Measurements from ENCODE around the gene PDE4A. TPM values are rescaled to one million over a fixed set of nuclear protein-coding genes. Genes with fewer than 3 reads are reported as not detected.

The PDE4A gene
- polyA plus RNA-seq, 2 of the 4 experiments (the other 2 are of a cell fraction), result 1.2 to 3.7 TPM

GRCh38 chr19:10378124-10378523, 42.2 kb upstream of the PDE4A start:
- FAIRE-seq, result no peak
- ChIA-PET CTCF (interaction anchor here (0.6 to 6.1 kb wide), 5 partner anchors 11 to 118 kb away, joined by 3 to 31 read pairs (median 7); no protein-coding TSS in a partner anchor), POLR2A (no interaction called here)
- Histone ChIP-seq H3K4me1 (peaks cover 9% of the 10 kb centered on the region; the same call in 1 of the 3 replicates), H3K4me2 (no peak overlapping the region), H3K27ac (no peak overlapping the region), H3K4me3 (no peak overlapping the region), H3K9me3 (no peaks in the 10 kb centered on the region)
- no peak for TF ChIP-seq BCL3 (IDR thresholded peaks at IDR 0.05)
- no peak for TF ChIP-seq REST (IDR thresholded peaks at IDR 0.05)
- no peak for TF ChIP-seq NFE2L2 (conservative IDR thresholded peaks at IDR 0.05; ENCODE audit: low read length)
- no peak for TF ChIP-seq RARB (CRISPR knock-in tag; IDR thresholded peaks at IDR 0.05)
- no peak for TF ChIP-seq PBX3 (IDR thresholded peaks at IDR 0.05)
- TF ChIP-seq FOSB (CRISPR knock-in tag; IDR thresholded peaks at IDR 0.05), result no peak
- 94% methylated on average over 5 of the region's 8 CpGs for WGBS (ENCODE audit: missing lambda C conversion rate)
- DNase-seq (ENCODE audit: low read depth in 1 of 2, low spot score in 1 of 2), result no peak
- no peak for ATAC-seq

- TF ChIP-seq POLR2AphosphoS2 (conservative IDR thresholded peaks at IDR 0.05; ENCODE audit: low read length) (no peak), HOXA7 (CRISPR knock-in tag; IDR thresholded peaks at IDR 0.05) (no peak), HEYL (CRISPR knock-in tag; IDR thresholded peaks at IDR 0.05) (no peak), PHF8 (IDR thresholded peaks at IDR 0.05; ENCODE audit: borderline replicate concordance, low read depth) (peak; percentile 58; the same call in 1 of the 2 replicates), KDM1A (IDR thresholded peaks at IDR 0.05; ENCODE audit: low read depth) (0 out of 2 replicates have a peak, but pooled peaks have one; percentile 24)
- Histone ChIP-seq H3K4me2 (peak overlapping the region; percentile 75), H3K4me1 (peaks cover 9% of the 10 kb centered on the region; the same call in 1 of the 3 replicates), H3K4me3 (peak overlapping the region; percentile 91), H3K27ac (peak overlapping the region; percentile 92 to 97), H3K9me3 (no peaks in the 10 kb centered on the region)
- 2% methylated on average over 10 of the region's 10 CpGs for WGBS (ENCODE audit: missing lambda C conversion rate)
- DNase-seq (ENCODE audit: low read depth in 1 of 2, low spot score in 1 of 2) (no peak), FAIRE-seq (no peak), ATAC-seq (peak; percentile 17 to 21; a peak in 4 of 6 replicates)
- POLR2A ChIA-PET, result interaction anchor here (0.6 to 1.8 kb wide), 9 partner anchors 9 to 121 kb away, joined by 3 to 12 read pairs (median 4); partner anchors contain the start of genes ICAM1, ICAM5 and RAVER1
- CTCF ChIA-PET, result interaction anchor here (0.9 to 6.1 kb wide), 7 partner anchors 9 to 337 kb away, joined by 3 to 31 read pairs (median 20); partner anchors contain the start of genes DNM2, ICAM1 and ICAM4
Measured at GRCh38 chr19:10379880-10380312, 40.4 kb upstream of the PDE4A start.

DNA sequence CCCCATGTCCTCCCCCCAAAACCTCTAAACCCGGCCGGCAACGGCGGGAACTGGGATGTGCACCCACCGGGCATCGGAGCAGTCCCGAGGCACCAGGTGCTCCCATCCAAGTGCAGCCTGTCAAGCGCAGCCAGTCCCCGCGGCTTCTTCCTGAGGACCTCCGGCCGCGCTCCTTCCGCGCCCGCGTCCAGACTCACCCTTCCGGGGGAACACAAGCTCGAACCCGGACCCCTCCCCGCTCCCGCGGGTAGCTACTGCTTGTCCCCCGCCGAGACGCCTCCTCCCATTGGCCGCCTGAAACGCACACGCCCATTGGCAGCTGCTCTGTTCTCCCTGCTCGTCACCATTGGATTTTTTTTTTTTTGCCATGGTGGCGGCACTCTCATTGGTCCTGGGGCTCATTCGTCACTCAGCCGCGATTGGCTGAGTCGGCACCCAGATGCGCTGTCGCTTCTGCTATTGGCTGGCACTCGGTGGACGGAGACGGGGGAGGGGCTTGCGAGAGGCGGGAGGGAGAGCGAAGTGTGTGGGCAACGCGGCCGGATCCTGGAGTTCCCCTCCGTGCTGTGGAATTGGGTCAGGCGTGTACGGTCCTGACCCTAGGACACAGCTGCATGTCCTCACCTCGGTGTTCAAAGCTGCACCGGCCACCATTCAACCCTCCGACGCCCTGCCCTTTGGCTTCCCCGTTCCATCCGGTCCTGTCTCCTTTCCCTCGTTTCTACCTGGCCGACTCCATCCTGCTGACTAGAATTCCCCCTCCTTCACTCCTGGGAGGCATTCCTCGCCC, 39.8 kb upstream of the PDE4A start, which contains the start of gene TYK2:
TSS of gene TYK2 (minus strand) at position 260 of the 790 bp plus-strand sequence. CDS start 2,166 bp downstream, outside the sequence.
- POLR2A ChIA-PET, result interaction anchor here (0.6 to 1.8 kb wide), 9 partner anchors 8 to 122 kb away, joined by 3 to 12 read pairs (median 4); partner anchors contain the start of genes ICAM1, ICAM5 and RAVER1
- under 1% methylated on average over 45 of the region's 58 CpGs for WGBS (ENCODE audit: missing lambda C conversion rate)
- FAIRE-seq, result no peak
- peak; percentile 72 for TF ChIP-seq MAFK (IDR thresholded peaks at IDR 0.05; ENCODE audit: partially characterized antibody)
- TF ChIP-seq EP300 (IDR thresholded peaks at IDR 0.05), result no peak
- TF ChIP-seq, protein P1, sequence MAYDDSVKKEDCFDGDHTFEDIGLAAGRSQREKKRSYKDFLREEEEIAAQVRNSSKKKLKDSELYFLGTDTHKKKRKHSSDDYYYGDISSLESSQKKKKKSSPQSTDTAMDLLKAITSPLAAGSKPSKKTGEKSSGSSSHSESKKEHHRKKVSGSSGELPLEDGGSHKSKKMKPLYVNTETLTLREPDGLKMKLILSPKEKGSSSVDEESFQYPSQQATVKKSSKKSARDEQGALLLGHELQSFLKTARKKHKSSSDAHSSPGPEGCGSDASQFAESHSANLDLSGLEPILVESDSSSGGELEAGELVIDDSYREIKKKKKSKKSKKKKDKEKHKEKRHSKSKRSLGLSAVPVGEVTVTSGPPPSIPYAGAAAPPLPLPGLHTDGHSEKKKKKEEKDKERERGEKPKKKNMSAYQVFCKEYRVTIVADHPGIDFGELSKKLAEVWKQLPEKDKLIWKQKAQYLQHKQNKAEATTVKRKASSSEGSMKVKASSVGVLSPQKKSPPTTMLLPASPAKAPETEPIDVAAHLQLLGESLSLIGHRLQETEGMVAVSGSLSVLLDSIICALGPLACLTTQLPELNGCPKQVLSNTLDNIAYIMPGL (CRISPR knock-in tag; IDR thresholded peaks at IDR 0.05; ENCODE audit: borderline replicate concordance), result no peak
- peak; percentile 66 for TF ChIP-seq PBX3 (IDR thresholded peaks at IDR 0.05)
- TF ChIP-seq RCOR1 (IDR thresholded peaks at IDR 0.05; ENCODE audit: low read depth, low read length), result no peak
- TF ChIP-seq POLR2A (IDR thresholded peaks at IDR 0.05; ENCODE audit: low read length), result peak; percentile 86
- no peak for TF ChIP-seq CBX2 (IDR thresholded peaks at IDR 0.05; ENCODE audit: borderline replicate concordance, low read depth)
- TF ChIP-seq, protein P2, sequence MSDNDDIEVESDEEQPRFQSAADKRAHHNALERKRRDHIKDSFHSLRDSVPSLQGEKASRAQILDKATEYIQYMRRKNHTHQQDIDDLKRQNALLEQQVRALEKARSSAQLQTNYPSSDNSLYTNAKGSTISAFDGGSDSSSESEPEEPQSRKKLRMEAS (IDR thresholded peaks at IDR 0.05), result peak; percentile 82
- TF ChIP-seq RFX5 (IDR thresholded peaks at IDR 0.05), result peak; percentile 92
- peak in 1 of 2 experiments; percentile 61; a peak in 2 of 5 replicates for TF ChIP-seq JUN (IDR thresholded peaks at IDR 0.05)
- TF ChIP-seq KDM5A (IDR thresholded peaks at IDR 0.05), result 0 out of 2 replicates have a peak, but pooled peaks have one; percentile 17
- TF ChIP-seq ZFP36 (IDR thresholded peaks at IDR 0.05; ENCODE audit: borderline replicate concordance, partially characterized antibody), result no peak

More for the DNA sequence above, 39.8 kb upstream of the PDE4A start, which contains the start of gene TYK2:
- ATAC-seq (peak; percentile 97 to 99), DNase-seq (ENCODE audit: low read depth in 1 of 2, low spot score in 1 of 2) (peak; percentile 96 to 100)
- H3K4me3 ChIP-seq, result peak within 1 kb of the TSS; percentile 91
- no peaks in the 10 kb centered on the region for H3K9me3 ChIP-seq
- H3K4me2 ChIP-seq, result peak within 1 kb of the TSS; percentile 100
- CTCF ChIA-PET, result interaction anchor here (0.9 to 6.1 kb wide), 9 partner anchors 8 to 337 kb away, joined by 3 to 31 read pairs (median 3); partner anchors contain the start of genes DNM2, ICAM1 and ICAM4
- H3K4me1 ChIP-seq, result peaks cover 9% of the 10 kb centered on the region; the same call in 1 of the 3 replicates
- peak within 1 kb of the TSS; percentile 92 to 97 for H3K27ac ChIP-seq

Measured in A549 (cell line).